Skin of body (tissue), 2 donors: Measurements from ENCODE around the gene PCLO. TPM values are rescaled to one million over a fixed set of nuclear protein-coding genes. Genes with fewer than 3 reads are reported as not detected.

ENCODE experiments used
- DNase-seq: peaks from one replicate; lab custom pipeline; 2025; lab: John Stamatoyannopoulos, UW
- total RNA-seq: library from RNA; depleted of rRNA; stranded (reverse); fragments of >200 nt; gene quantifications from one replicate; pipeline ENCODE4 v1.2.3, GENCODE V29; 2014

The PCLO gene
- total RNA-seq = 3.8 TPM

GRCh38 chr7:83162402-83163256 is at the start of gene PCLO:
PCLO (minus strand) TSS chr7:83162884; CDS start chr7:83162592, 292 bp downstream.
- DNase-seq = peak; percentile 6

- DNase-seq = no peak
Measured at GRCh38 chr7:83211685-83212084, 49.0 kb upstream of the PCLO start.

- no peak for DNase-seq
Measured at GRCh38 chr7:83210479-83210878, 47.8 kb upstream of the PCLO start.

- DNase-seq = no peak
Measured at GRCh38 chr7:83204715-83205114, 42.0 kb upstream of the PCLO start.

GRCh38 chr7:83201355-83201754 is 38.7 kb upstream of the PCLO start:
- no peak for DNase-seq

GRCh38 chr7:83190659-83191389 is 28.1 kb upstream of the PCLO start:
- no peak for DNase-seq

- peak; percentile 39 for DNase-seq
Measured at GRCh38 chr7:83178796-83179195, 16.1 kb upstream of the PCLO start.

- DNase-seq = no peak
Measured at GRCh38 chr7:83178066-83178465, 15.4 kb upstream of the PCLO start.

GRCh38 chr7:83173664-83174063 is 11.0 kb upstream of the PCLO start:
- no peak for DNase-seq

GRCh38 chr7:83166781-83167180 is 4.1 kb upstream of the PCLO start:
- DNase-seq = no peak

GRCh38 chr7:83161899-83162401 is 734 bp downstream of the PCLO start:
- DNase-seq = no peak

GRCh38 chr7:83161186-83161585 is 1.5 kb downstream of the PCLO start:
- DNase-seq = no peak

- no peak for DNase-seq
Measured at GRCh38 chr7:83159731-83160130, 3.0 kb downstream of the PCLO start.

GRCh38 chr7:83156006-83156405 is 6.7 kb downstream of the PCLO start:
- no peak for DNase-seq

- DNase-seq = no peak
Measured at GRCh38 chr7:83155407-83155806, 7.3 kb downstream of the PCLO start.

- DNase-seq = no peak
Measured at GRCh38 chr7:83153419-83153818, 9.3 kb downstream of the PCLO start.

GRCh38 chr7:83150310-83150709 is 12.4 kb downstream of the PCLO start:
- no peak for DNase-seq

GRCh38 chr7:83149466-83149865 is 13.2 kb downstream of the PCLO start:
- DNase-seq = no peak

GRCh38 chr7:83148776-83149175 is 13.9 kb downstream of the PCLO start:
- no peak for DNase-seq

- no peak for DNase-seq
Measured at GRCh38 chr7:83143107-83143506, 19.6 kb downstream of the PCLO start.

- no peak for DNase-seq
Measured at GRCh38 chr7:83142365-83142764, 20.3 kb downstream of the PCLO start.

GRCh38 chr7:83141927-83142326 is 20.8 kb downstream of the PCLO start:
- no peak for DNase-seq
